Measurements from ENCODE around the gene URB2. TPM values are rescaled to one million over a fixed set of nuclear protein-coding genes. Genes with fewer than 3 reads are reported as not detected.

URB2 gene
- total RNA-seq, 1 donor from 2014 or later, result 10.3 TPM

DNA sequence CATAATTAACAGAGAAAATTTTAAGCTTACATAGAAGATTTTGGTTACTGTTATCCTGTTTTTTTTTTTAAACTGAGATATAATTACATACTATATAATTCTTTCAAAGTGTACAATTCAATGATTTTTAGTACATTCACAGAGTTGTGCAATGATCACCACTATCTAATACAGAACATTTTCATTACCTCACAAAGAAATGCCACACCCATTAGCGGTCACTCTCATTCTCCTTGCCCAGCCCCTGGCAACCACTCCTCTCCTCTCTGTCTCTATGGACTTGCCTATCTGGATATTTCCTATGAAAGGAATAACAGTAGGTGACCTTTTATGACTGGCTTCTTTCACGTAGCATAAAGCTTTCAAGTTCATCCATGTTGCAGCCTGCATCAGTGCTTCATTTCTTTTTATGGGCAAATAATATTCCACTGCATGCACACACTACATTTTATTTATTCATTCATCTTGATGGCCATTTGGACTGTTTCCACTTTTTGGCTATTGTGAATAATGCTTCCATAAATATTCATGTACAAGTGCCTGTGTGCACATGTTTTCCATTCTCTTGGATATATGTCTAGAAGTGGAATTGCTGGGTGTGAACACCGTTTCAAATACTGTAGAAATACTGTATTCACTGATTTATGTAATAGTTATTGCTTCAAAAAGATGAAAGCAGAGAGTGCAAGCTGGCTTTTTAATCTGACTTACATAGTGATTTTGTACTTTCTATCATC is 26.7 kb upstream of the URB2 start:
- Histone ChIP-seq H3K9me3 (ENCODE audit: low read depth) (no peaks in the 10 kb centered on the region), H3K27ac (no peak overlapping the region), H3K79me2 (ENCODE audit: low read depth) (no peaks in the 10 kb centered on the region), H2AFZ (replicated peaks) (no peak overlapping the region), H3K27me3 (no peaks in the 10 kb centered on the region), H3K9ac (no peak overlapping the region), H4K20me1 (ENCODE audit: low read depth) (no peaks in the 10 kb centered on the region), H3K4me1 (no peaks in the 10 kb centered on the region), H3K36me3 (peaks cover 7% of the 10 kb centered on the region), H3F3A (ENCODE audit: low read depth) (no peaks in the 10 kb centered on the region), H3K4me2 (no peak overlapping the region), H3K4me3 (no peak overlapping the region)
- Mint-ChIP-seq H3K27me3 (ENCODE audit: insufficient read depth, low read depth) (no peaks in the 10 kb centered on the region), H3K9me3 (no peaks in the 10 kb centered on the region), H3K4me3 (no peak overlapping the region), H3K27ac (no peak overlapping the region), H3K4me1 (no peaks in the 10 kb centered on the region), H3K36me3 (peaks cover 24% of the 10 kb centered on the region)
- DNase-seq (ENCODE audit: low spot score), result no peak
- TF ChIP-seq EZH2phosphoT487 (IDR thresholded peaks at IDR 0.05) (no peak), EZH2 (IDR thresholded peaks at IDR 0.05) (no peak)
- TF ChIP-seq, protein P1, sequence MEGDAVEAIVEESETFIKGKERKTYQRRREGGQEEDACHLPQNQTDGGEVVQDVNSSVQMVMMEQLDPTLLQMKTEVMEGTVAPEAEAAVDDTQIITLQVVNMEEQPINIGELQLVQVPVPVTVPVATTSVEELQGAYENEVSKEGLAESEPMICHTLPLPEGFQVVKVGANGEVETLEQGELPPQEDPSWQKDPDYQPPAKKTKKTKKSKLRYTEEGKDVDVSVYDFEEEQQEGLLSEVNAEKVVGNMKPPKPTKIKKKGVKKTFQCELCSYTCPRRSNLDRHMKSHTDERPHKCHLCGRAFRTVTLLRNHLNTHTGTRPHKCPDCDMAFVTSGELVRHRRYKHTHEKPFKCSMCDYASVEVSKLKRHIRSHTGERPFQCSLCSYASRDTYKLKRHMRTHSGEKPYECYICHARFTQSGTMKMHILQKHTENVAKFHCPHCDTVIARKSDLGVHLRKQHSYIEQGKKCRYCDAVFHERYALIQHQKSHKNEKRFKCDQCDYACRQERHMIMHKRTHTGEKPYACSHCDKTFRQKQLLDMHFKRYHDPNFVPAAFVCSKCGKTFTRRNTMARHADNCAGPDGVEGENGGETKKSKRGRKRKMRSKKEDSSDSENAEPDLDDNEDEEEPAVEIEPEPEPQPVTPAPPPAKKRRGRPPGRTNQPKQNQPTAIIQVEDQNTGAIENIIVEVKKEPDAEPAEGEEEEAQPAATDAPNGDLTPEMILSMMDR (IDR thresholded peaks at IDR 0.05), result no peak

DNA sequence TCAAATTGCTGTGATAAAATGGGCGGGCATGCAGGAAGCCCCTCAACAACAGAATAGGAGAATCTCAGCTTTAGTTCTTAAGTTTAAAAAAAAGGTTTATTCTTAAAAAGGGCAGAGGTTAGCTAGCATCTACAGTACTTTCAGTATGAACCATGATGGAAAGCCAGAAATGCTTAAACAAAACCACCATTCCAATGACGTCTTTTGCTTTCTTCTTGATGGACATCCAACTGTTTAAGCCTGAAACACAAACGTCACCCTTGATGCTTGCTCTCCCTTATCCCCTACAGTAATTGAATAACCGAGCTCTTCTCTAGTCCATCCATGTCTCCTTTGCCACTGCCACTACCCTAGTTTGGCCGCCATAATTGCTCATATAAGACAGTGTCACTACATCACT is 25.8 kb upstream of the URB2 start:
- peaks cover 20% of the 10 kb centered on the region for H3K36me3 Mint-ChIP-seq
- Histone ChIP-seq H3F3A (ENCODE audit: low read depth) (no peaks in the 10 kb centered on the region), H3K36me3 (peaks cover 7% of the 10 kb centered on the region), H3K4me2 (no peak overlapping the region), H2AFZ (replicated peaks) (no peak overlapping the region), H3K9ac (no peak overlapping the region), H4K20me1 (ENCODE audit: low read depth) (no peaks in the 10 kb centered on the region), H3K27ac (no peak overlapping the region), H3K27me3 (no peaks in the 10 kb centered on the region), H3K9me3 (ENCODE audit: low read depth) (no peaks in the 10 kb centered on the region), H3K4me1 (no peaks in the 10 kb centered on the region), H3K79me2 (ENCODE audit: low read depth) (no peaks in the 10 kb centered on the region), H3K4me3 (no peak overlapping the region)
- no peaks in the 10 kb centered on the region for H3K27me3 Mint-ChIP-seq (ENCODE audit: insufficient read depth, low read depth)
- no peaks in the 10 kb centered on the region for H3K9me3 Mint-ChIP-seq
- no peak for DNase-seq (ENCODE audit: low spot score)
- TF ChIP-seq EZH2 (IDR thresholded peaks at IDR 0.05), result no peak
- TF ChIP-seq EZH2phosphoT487 (IDR thresholded peaks at IDR 0.05), result no peak
- TF ChIP-seq, protein P1 (IDR thresholded peaks at IDR 0.05), result no peak
- no peak overlapping the region for H3K4me3 Mint-ChIP-seq
- H3K4me1 Mint-ChIP-seq, result no peaks in the 10 kb centered on the region
- no peak overlapping the region for H3K27ac Mint-ChIP-seq

DNA sequence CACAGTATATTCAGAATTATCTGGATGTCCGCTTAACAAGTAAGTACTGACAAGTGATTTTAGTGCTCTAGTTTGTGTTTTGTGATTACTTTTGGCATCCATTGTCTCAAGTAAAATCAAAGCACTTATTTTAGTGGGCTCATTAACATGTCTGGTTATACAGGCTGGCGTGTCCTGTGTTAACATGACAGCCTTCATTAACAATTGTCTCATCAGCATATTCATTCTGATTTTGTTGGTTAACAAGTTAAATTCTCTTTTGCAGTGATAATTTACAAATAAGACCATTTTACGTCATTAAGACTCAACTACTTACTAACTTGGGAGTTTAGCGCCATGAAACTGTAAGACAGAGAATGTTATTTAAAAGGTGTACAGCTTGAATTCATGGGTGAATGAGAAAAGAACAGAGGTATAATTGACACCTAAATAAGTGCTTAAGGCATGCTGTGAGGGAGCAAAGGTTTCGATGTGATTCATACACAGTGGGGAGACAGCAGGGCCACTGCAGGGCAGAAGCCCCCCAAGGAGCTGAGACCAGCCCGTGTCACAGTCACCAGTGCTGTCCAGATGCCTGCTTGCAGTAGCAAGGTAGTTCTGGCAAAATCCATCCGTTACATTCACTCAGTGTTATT is 22.6 kb upstream of the URB2 start:
- Mint-ChIP-seq H3K27me3 (ENCODE audit: insufficient read depth, low read depth) (no peaks in the 10 kb centered on the region), H3K36me3 (peaks cover 20% of the 10 kb centered on the region), H3K9me3 (no peaks in the 10 kb centered on the region), H3K27ac (no peak overlapping the region), H3K4me1 (no peaks in the 10 kb centered on the region), H3K4me3 (no peak overlapping the region)
- Histone ChIP-seq H2AFZ (replicated peaks) (no peak overlapping the region), H3K36me3 (peaks cover 7% of the 10 kb centered on the region), H3K27me3 (no peaks in the 10 kb centered on the region), H4K20me1 (ENCODE audit: low read depth) (no peaks in the 10 kb centered on the region), H3K4me1 (no peaks in the 10 kb centered on the region), H3K9ac (no peak overlapping the region), H3K27ac (no peak overlapping the region), H3K4me2 (no peak overlapping the region), H3K4me3 (no peak overlapping the region), H3K9me3 (ENCODE audit: low read depth) (no peaks in the 10 kb centered on the region), H3F3A (ENCODE audit: low read depth) (no peaks in the 10 kb centered on the region), H3K79me2 (ENCODE audit: low read depth) (no peaks in the 10 kb centered on the region)
- DNase-seq (ENCODE audit: low spot score), result no peak
- TF ChIP-seq EZH2 (IDR thresholded peaks at IDR 0.05), result no peak
- TF ChIP-seq, protein P1 (IDR thresholded peaks at IDR 0.05), result no peak
- TF ChIP-seq EZH2phosphoT487 (IDR thresholded peaks at IDR 0.05), result no peak

All from neural progenitor cell (in vitro differentiated cells).